ENCODE measurements around the gene GJC1.
A peak's percentile ranks its signal among the peaks of the same experiment; 100 is the strongest.

GJC1 gene

GRCh38 chr17:44848257-44848795 is 18.2 kb upstream of the GJC1 start:
- TF ChIP-seq SIN3A (IDR thresholded peaks at IDR 0.05; ENCODE audit: borderline replicate concordance, insufficient read depth, low read length) (no peak), TAF1 (IDR thresholded peaks at IDR 0.05; ENCODE audit: borderline replicate concordance, insufficient read depth, low read length) (no peak), FOXP2 (optimal IDR thresholded peaks at IDR 0.05; ENCODE audit: borderline replicate concordance, extremely low read depth, extremely low read length, insufficient read depth) (no peak), POLR2AphosphoS5 (IDR thresholded peaks at IDR 0.05; ENCODE audit: low read depth, low read length) (peak; percentile 32; the same call in 1 of the 2 replicates)
- TF ChIP-seq, protein P1, sequence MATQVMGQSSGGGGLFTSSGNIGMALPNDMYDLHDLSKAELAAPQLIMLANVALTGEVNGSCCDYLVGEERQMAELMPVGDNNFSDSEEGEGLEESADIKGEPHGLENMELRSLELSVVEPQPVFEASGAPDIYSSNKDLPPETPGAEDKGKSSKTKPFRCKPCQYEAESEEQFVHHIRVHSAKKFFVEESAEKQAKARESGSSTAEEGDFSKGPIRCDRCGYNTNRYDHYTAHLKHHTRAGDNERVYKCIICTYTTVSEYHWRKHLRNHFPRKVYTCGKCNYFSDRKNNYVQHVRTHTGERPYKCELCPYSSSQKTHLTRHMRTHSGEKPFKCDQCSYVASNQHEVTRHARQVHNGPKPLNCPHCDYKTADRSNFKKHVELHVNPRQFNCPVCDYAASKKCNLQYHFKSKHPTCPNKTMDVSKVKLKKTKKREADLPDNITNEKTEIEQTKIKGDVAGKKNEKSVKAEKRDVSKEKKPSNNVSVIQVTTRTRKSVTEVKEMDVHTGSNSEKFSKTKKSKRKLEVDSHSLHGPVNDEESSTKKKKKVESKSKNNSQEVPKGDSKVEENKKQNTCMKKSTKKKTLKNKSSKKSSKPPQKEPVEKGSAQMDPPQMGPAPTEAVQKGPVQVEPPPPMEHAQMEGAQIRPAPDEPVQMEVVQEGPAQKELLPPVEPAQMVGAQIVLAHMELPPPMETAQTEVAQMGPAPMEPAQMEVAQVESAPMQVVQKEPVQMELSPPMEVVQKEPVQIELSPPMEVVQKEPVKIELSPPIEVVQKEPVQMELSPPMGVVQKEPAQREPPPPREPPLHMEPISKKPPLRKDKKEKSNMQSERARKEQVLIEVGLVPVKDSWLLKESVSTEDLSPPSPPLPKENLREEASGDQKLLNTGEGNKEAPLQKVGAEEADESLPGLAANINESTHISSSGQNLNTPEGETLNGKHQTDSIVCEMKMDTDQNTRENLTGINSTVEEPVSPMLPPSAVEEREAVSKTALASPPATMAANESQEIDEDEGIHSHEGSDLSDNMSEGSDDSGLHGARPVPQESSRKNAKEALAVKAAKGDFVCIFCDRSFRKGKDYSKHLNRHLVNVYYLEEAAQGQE (IDR thresholded peaks at IDR 0.05; ENCODE audit: insufficient read depth in 1 of 2, low read depth in 2 of 2, low read length in 2 of 2) = no peak

GRCh38 chr17:44847586-44847985 is 17.5 kb upstream of the GJC1 start, which contains the start of gene HIGD1B:
HIGD1B (plus strand) TSS chr17:44847883; CDS start chr17:44848153, 270 bp downstream.
- no peak for TF ChIP-seq TAF1 (IDR thresholded peaks at IDR 0.05; ENCODE audit: borderline replicate concordance, insufficient read depth, low read length)
- no peak for TF ChIP-seq SIN3A (IDR thresholded peaks at IDR 0.05; ENCODE audit: borderline replicate concordance, insufficient read depth, low read length)
- no peak for TF ChIP-seq POLR2AphosphoS5 (IDR thresholded peaks at IDR 0.05; ENCODE audit: low read depth, low read length)
- TF ChIP-seq, protein P1 (IDR thresholded peaks at IDR 0.05; ENCODE audit: insufficient read depth in 1 of 2, low read depth in 2 of 2, low read length in 2 of 2) = no peak
- TF ChIP-seq FOXP2 (optimal IDR thresholded peaks at IDR 0.05; ENCODE audit: borderline replicate concordance, extremely low read depth, extremely low read length, insufficient read depth) = no peak

- TF ChIP-seq, protein P1 (IDR thresholded peaks at IDR 0.05; ENCODE audit: insufficient read depth in 1 of 2, low read depth in 2 of 2, low read length in 2 of 2) = no peak
- TF ChIP-seq POLR2AphosphoS5 (IDR thresholded peaks at IDR 0.05; ENCODE audit: low read depth, low read length) (no peak), SIN3A (IDR thresholded peaks at IDR 0.05; ENCODE audit: borderline replicate concordance, insufficient read depth, low read length) (no peak), TAF1 (IDR thresholded peaks at IDR 0.05; ENCODE audit: borderline replicate concordance, insufficient read depth, low read length) (no peak), FOXP2 (optimal IDR thresholded peaks at IDR 0.05; ENCODE audit: borderline replicate concordance, extremely low read depth, extremely low read length, insufficient read depth) (no peak)
Observed at GRCh38 chr17:44846206-44846605, 16.1 kb upstream of the GJC1 start.

DNA sequence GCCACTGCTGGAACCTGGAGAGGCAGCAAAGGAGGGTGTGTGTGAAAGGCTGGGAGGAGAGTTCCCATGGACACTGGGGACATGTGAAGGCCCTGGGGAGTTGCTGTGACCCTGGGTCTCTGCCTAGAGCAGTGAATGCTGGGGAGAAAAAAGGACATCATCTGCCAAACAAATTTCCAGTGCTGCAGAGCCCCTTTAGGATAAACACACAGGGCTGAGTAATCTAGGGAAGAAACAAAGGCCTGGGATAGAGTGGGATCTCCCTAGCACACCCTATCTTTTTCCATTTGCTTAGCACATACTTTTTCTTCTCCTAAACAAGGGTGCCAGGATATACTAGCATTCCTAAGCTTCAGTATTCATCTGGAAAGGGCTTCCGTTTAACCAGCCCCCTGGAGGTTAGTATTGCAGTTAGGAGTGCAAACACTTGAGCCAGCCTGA is 14.3 kb upstream of the GJC1 start:
- TF ChIP-seq TAF1 (IDR thresholded peaks at IDR 0.05; ENCODE audit: borderline replicate concordance, insufficient read depth, low read length) = no peak
- TF ChIP-seq POLR2AphosphoS5 (IDR thresholded peaks at IDR 0.05; ENCODE audit: low read depth, low read length) = no peak
- TF ChIP-seq FOXP2 (optimal IDR thresholded peaks at IDR 0.05; ENCODE audit: borderline replicate concordance, extremely low read depth, extremely low read length, insufficient read depth) = no peak
- TF ChIP-seq, protein P1 (IDR thresholded peaks at IDR 0.05; ENCODE audit: insufficient read depth in 1 of 2, low read depth in 2 of 2, low read length in 2 of 2) = no peak
- TF ChIP-seq SIN3A (IDR thresholded peaks at IDR 0.05; ENCODE audit: borderline replicate concordance, insufficient read depth, low read length) = no peak
